ENCODE results near the gene LRBA.

LRBA gene

GRCh38 chr4:150855981-150856510 is 159.0 kb downstream of the LRBA start:
- no peaks in the 10 kb centered on the region for H3K4me1 ChIP-seq (ENCODE audit: control insufficient read depth, insufficient read depth, low read length)
- no peak for DNase-seq (ENCODE audit: low read depth, low spot score)
- H3K27ac ChIP-seq (ENCODE audit: low read length): no peak overlapping the region
- no peaks in the 10 kb centered on the region for H3K9me3 ChIP-seq (ENCODE audit: control insufficient read depth, insufficient read depth, low read length)
- H3K27me3 ChIP-seq (ENCODE audit: control insufficient read depth, insufficient read depth, low read length): no peaks in the 10 kb centered on the region
- no CpG with 5 or more reads among the region's 1 CpG for WGBS (ENCODE audit: insufficient coverage, insufficient read length)
- no peaks in the 10 kb centered on the region; the same call in 1 of the 2 replicates for H3K36me3 ChIP-seq (ENCODE audit: control insufficient read depth, insufficient read depth, low read length)
- no peak overlapping the region for H3K4me3 ChIP-seq (ENCODE audit: low read length)

- no peak for DNase-seq (ENCODE audit: low read depth, low spot score)
- Histone ChIP-seq H3K36me3 (ENCODE audit: control insufficient read depth, insufficient read depth, low read length) (no peaks in the 10 kb centered on the region; the same call in 1 of the 2 replicates), H3K4me1 (ENCODE audit: control insufficient read depth, insufficient read depth, low read length) (no peaks in the 10 kb centered on the region), H3K27ac (ENCODE audit: low read length) (no peak overlapping the region), H3K27me3 (ENCODE audit: control insufficient read depth, insufficient read depth, low read length) (no peaks in the 10 kb centered on the region), H3K4me3 (ENCODE audit: low read length) (no peak overlapping the region), H3K9me3 (ENCODE audit: control insufficient read depth, insufficient read depth, low read length) (no peaks in the 10 kb centered on the region)
- WGBS (ENCODE audit: insufficient coverage, insufficient read length): no CpG with 5 or more reads among the region's 4 CpGs
Measured at GRCh38 chr4:150854600-150854999, 160.5 kb downstream of the LRBA start.

GRCh38 chr4:150853882-150854281 is 161.2 kb downstream of the LRBA start:
- H3K36me3 ChIP-seq (ENCODE audit: control insufficient read depth, insufficient read depth, low read length): peaks cover 3% of the 10 kb centered on the region; the same call in 1 of the 2 replicates
- whole genome bisulfite sequencing (ENCODE audit: insufficient coverage, insufficient read length): no CpG with 5 or more reads among the region's 2 CpGs
- no peaks in the 10 kb centered on the region for H3K4me1 ChIP-seq (ENCODE audit: control insufficient read depth, insufficient read depth, low read length)
- no peaks in the 10 kb centered on the region for H3K27me3 ChIP-seq (ENCODE audit: control insufficient read depth, insufficient read depth, low read length)
- H3K9me3 ChIP-seq (ENCODE audit: control insufficient read depth, insufficient read depth, low read length): no peaks in the 10 kb centered on the region
- H3K4me3 ChIP-seq (ENCODE audit: low read length): no peak overlapping the region
- no peak overlapping the region for H3K27ac ChIP-seq (ENCODE audit: low read length)
- DNase-seq (ENCODE audit: low read depth, low spot score): no peak

- no peaks in the 10 kb centered on the region for H3K4me1 ChIP-seq (ENCODE audit: control insufficient read depth, insufficient read depth, low read length)
- no peak overlapping the region for H3K4me3 ChIP-seq (ENCODE audit: low read length)
- DNase-seq (ENCODE audit: low read depth, low spot score): no peak
- no peaks in the 10 kb centered on the region for H3K27me3 ChIP-seq (ENCODE audit: control insufficient read depth, insufficient read depth, low read length)
- no peak overlapping the region for H3K27ac ChIP-seq (ENCODE audit: low read length)
- H3K9me3 ChIP-seq (ENCODE audit: control insufficient read depth, insufficient read depth, low read length): no peaks in the 10 kb centered on the region
- no CpG with 5 or more reads among the region's 1 CpG for WGBS (ENCODE audit: insufficient coverage, insufficient read length)
- peaks cover 3% of the 10 kb centered on the region; the same call in 1 of the 2 replicates for H3K36me3 ChIP-seq (ENCODE audit: control insufficient read depth, insufficient read depth, low read length)
Measured at GRCh38 chr4:150852216-150852615, 162.9 kb downstream of the LRBA start.

- Histone ChIP-seq H3K9me3 (ENCODE audit: control insufficient read depth, insufficient read depth, low read length) (no peaks in the 10 kb centered on the region), H3K4me1 (ENCODE audit: control insufficient read depth, insufficient read depth, low read length) (no peaks in the 10 kb centered on the region), H3K27ac (ENCODE audit: low read length) (no peak overlapping the region), H3K36me3 (ENCODE audit: control insufficient read depth, insufficient read depth, low read length) (peaks cover 3% of the 10 kb centered on the region; the same call in 1 of the 2 replicates), H3K27me3 (ENCODE audit: control insufficient read depth, insufficient read depth, low read length) (no peaks in the 10 kb centered on the region), H3K4me3 (ENCODE audit: low read length) (no peak overlapping the region)
- no peak for DNase-seq (ENCODE audit: low read depth, low spot score)
- WGBS (ENCODE audit: insufficient coverage, insufficient read length): no CpG with 5 or more reads among the region's 1 CpG
Measured at GRCh38 chr4:150849016-150849415, 166.1 kb downstream of the LRBA start.

- Histone ChIP-seq H3K27ac (ENCODE audit: low read length) (no peak overlapping the region), H3K27me3 (ENCODE audit: control insufficient read depth, insufficient read depth, low read length) (no peaks in the 10 kb centered on the region), H3K36me3 (ENCODE audit: control insufficient read depth, insufficient read depth, low read length) (peaks cover 6% of the 10 kb centered on the region; the same call in 1 of the 2 replicates), H3K9me3 (ENCODE audit: control insufficient read depth, insufficient read depth, low read length) (no peaks in the 10 kb centered on the region), H3K4me1 (ENCODE audit: control insufficient read depth, insufficient read depth, low read length) (no peaks in the 10 kb centered on the region), H3K4me3 (ENCODE audit: low read length) (no peak overlapping the region)
- WGBS (ENCODE audit: insufficient coverage, insufficient read length): no CpG with 5 or more reads among the region's 8 CpGs
- no peak for DNase-seq (ENCODE audit: low read depth, low spot score)
Measured at GRCh38 chr4:150828159-150828558, 186.9 kb downstream of the LRBA start.

- H3K4me1 ChIP-seq (ENCODE audit: control insufficient read depth, insufficient read depth, low read length): no peaks in the 10 kb centered on the region
- no peaks in the 10 kb centered on the region for H3K27me3 ChIP-seq (ENCODE audit: control insufficient read depth, insufficient read depth, low read length)
- no peak overlapping the region for H3K4me3 ChIP-seq (ENCODE audit: low read length)
- H3K27ac ChIP-seq (ENCODE audit: low read length): no peak overlapping the region
- WGBS (ENCODE audit: insufficient coverage, insufficient read length): no CpG with 5 or more reads among the region's 1 CpG
- no peaks in the 10 kb centered on the region for H3K9me3 ChIP-seq (ENCODE audit: control insufficient read depth, insufficient read depth, low read length)
- peaks cover 6% of the 10 kb centered on the region; the same call in 1 of the 2 replicates for H3K36me3 ChIP-seq (ENCODE audit: control insufficient read depth, insufficient read depth, low read length)
- DNase-seq (ENCODE audit: low read depth, low spot score): no peak
Measured at GRCh38 chr4:150827226-150827625, 187.9 kb downstream of the LRBA start.

- Histone ChIP-seq H3K4me3 (ENCODE audit: low read length) (no peak overlapping the region), H3K4me1 (ENCODE audit: control insufficient read depth, insufficient read depth, low read length) (no peaks in the 10 kb centered on the region), H3K36me3 (ENCODE audit: control insufficient read depth, insufficient read depth, low read length) (peaks cover 6% of the 10 kb centered on the region; the same call in 1 of the 2 replicates), H3K27me3 (ENCODE audit: control insufficient read depth, insufficient read depth, low read length) (no peaks in the 10 kb centered on the region), H3K9me3 (ENCODE audit: control insufficient read depth, insufficient read depth, low read length) (no peaks in the 10 kb centered on the region), H3K27ac (ENCODE audit: low read length) (no peak overlapping the region)
- DNase-seq (ENCODE audit: low read depth, low spot score): no peak
Measured at GRCh38 chr4:150826306-150826705, 188.8 kb downstream of the LRBA start.

GRCh38 chr4:150822407-150822806 is 192.7 kb downstream of the LRBA start:
- DNase-seq (ENCODE audit: low read depth, low spot score): no peak
- Histone ChIP-seq H3K36me3 (ENCODE audit: control insufficient read depth, insufficient read depth, low read length) (no peaks in the 10 kb centered on the region), H3K27ac (ENCODE audit: low read length) (no peak overlapping the region), H3K4me1 (ENCODE audit: control insufficient read depth, insufficient read depth, low read length) (no peaks in the 10 kb centered on the region), H3K27me3 (ENCODE audit: control insufficient read depth, insufficient read depth, low read length) (no peaks in the 10 kb centered on the region), H3K4me3 (ENCODE audit: low read length) (no peak overlapping the region), H3K9me3 (ENCODE audit: control insufficient read depth, insufficient read depth, low read length) (no peaks in the 10 kb centered on the region)
- WGBS (ENCODE audit: insufficient coverage, insufficient read length): no CpG with 5 or more reads among the region's 5 CpGs

- Histone ChIP-seq H3K27me3 (ENCODE audit: control insufficient read depth, insufficient read depth, low read length) (no peaks in the 10 kb centered on the region), H3K36me3 (ENCODE audit: control insufficient read depth, insufficient read depth, low read length) (no peaks in the 10 kb centered on the region), H3K27ac (ENCODE audit: low read length) (no peak overlapping the region), H3K4me1 (ENCODE audit: control insufficient read depth, insufficient read depth, low read length) (no peaks in the 10 kb centered on the region), H3K9me3 (ENCODE audit: control insufficient read depth, insufficient read depth, low read length) (no peaks in the 10 kb centered on the region), H3K4me3 (ENCODE audit: low read length) (no peak overlapping the region)
- DNase-seq (ENCODE audit: low read depth, low spot score): no peak
Measured at GRCh38 chr4:150821641-150822040, 193.4 kb downstream of the LRBA start.

GRCh38 chr4:150820409-150820808 is 194.7 kb downstream of the LRBA start:
- no peaks in the 10 kb centered on the region for H3K36me3 ChIP-seq (ENCODE audit: control insufficient read depth, insufficient read depth, low read length)
- WGBS (ENCODE audit: insufficient coverage, insufficient read length): no CpG with 5 or more reads among the region's 1 CpG
- no peaks in the 10 kb centered on the region for H3K27me3 ChIP-seq (ENCODE audit: control insufficient read depth, insufficient read depth, low read length)
- H3K27ac ChIP-seq (ENCODE audit: low read length): no peak overlapping the region
- H3K9me3 ChIP-seq (ENCODE audit: control insufficient read depth, insufficient read depth, low read length): no peaks in the 10 kb centered on the region
- H3K4me1 ChIP-seq (ENCODE audit: control insufficient read depth, insufficient read depth, low read length): no peaks in the 10 kb centered on the region
- DNase-seq (ENCODE audit: low read depth, low spot score): no peak
- no peak overlapping the region for H3K4me3 ChIP-seq (ENCODE audit: low read length)
